Common myeloid progenitor, CD34-positive (primary cell): Measurements from ENCODE around the gene M1AP. TPM values are rescaled to one million over a fixed set of nuclear protein-coding genes. Genes with fewer than 3 reads are reported as not detected.

Experiments used
- CTCF ChIA-PET: fragments of 350-600 bp; sonication (Branson Sonifier 250); formaldehyde crosslinking; loops from one replicate; lab custom pipeline; 2021; ENCODE audit warnings: antibody characterized with exemption; lab: Charles Lee
- POLR2A ChIA-PET: fragments of 350-600 bp; sonication (Branson Sonifier 250); formaldehyde crosslinking; loops from one replicate; lab custom pipeline; 2021; ENCODE audit warnings: antibody characterized with exemption; lab: Charles Lee
- DNase-seq, 3 donors: peaks; one replicate each; pipeline versions ENCODE4 v3.0.0 to v3.0.0-alpha.2; 2013
- H3K27ac ChIP-seq, 2 experiments: 1 replicate in 1 of 2; 2 replicates in 1 of 2; pipeline ENCODE4 v1.7.0; 2013; ENCODE audit warnings: inconsistent platforms in 2 of 2, low read length in 2 of 2, mild to moderate bottlenecking in 2 of 2, low read depth in 1 of 2, moderate library complexity in 1 of 2; ENCODE audit not compliant: severe bottlenecking in 2 of 2, insufficient read depth in 1 of 2, poor library complexity in 1 of 2
- H3K27me3 ChIP-seq, 5 experiments: replicated peaks in 2 of 5; 1 replicate in 3 of 5; 2 replicates in 2 of 5; pipeline versions ENCODE4 v1.6.1 to v1.7.0; 2013; ENCODE audit warnings: low read length in 4 of 5, mild to moderate bottlenecking in 2 of 5, moderate library complexity in 2 of 5, inconsistent platforms in 1 of 5; ENCODE audit not compliant: insufficient read depth in 5 of 5, control insufficient read depth in 4 of 5
- H3K36me3 ChIP-seq, 4 experiments: 1 replicate in 2 of 4; 2 replicates in 2 of 4; pipeline versions ENCODE4 v1.6.1 to v1.7.0; 2013; ENCODE audit warnings: low read length in 3 of 4, control low read depth in 1 of 4, mild to moderate bottlenecking in 1 of 4; ENCODE audit not compliant: control insufficient read depth in 4 of 4, insufficient read depth in 4 of 4
- H3K4me1 ChIP-seq, 4 experiments: 1 replicate in 3 of 4; 2 replicates in 1 of 4; pipeline versions ENCODE4 v1.6.1 to v1.7.1; 2013; ENCODE audit warnings: low read length in 3 of 4, mild to moderate bottlenecking in 3 of 4, control low read depth in 1 of 4, inconsistent platforms in 1 of 4, moderate library complexity in 1 of 4; ENCODE audit not compliant: control insufficient read depth in 4 of 4, insufficient read depth in 4 of 4; ENCODE audit errors: control extremely low read depth in 1 of 4
- H3K4me3 ChIP-seq, 7 experiments: 1 replicate in 4 of 7; 2 replicates in 3 of 7; pipeline versions ENCODE4 v1.5.1 to v1.7.0; 2013; ENCODE audit warnings: mild to moderate bottlenecking in 7 of 7, low read length in 6 of 7, moderate library complexity in 6 of 7, inconsistent platforms in 2 of 7, low read depth in 2 of 7, control low read depth in 1 of 7; ENCODE audit not compliant: insufficient read depth in 4 of 7, control insufficient read depth in 1 of 7; ENCODE audit errors: extremely low read depth in 1 of 7
- H3K9me3 ChIP-seq, 5 experiments: 1 replicate in 4 of 5; 2 replicates in 1 of 5; pipeline versions ENCODE4 v1.6.1 to v1.7.1; 2013; ENCODE audit warnings: low read length in 4 of 5, mild to moderate bottlenecking in 2 of 5, inconsistent platforms in 1 of 5, low read depth in 1 of 5, moderate library complexity in 1 of 5; ENCODE audit not compliant: control insufficient read depth in 4 of 5, insufficient read depth in 2 of 5; ENCODE audit errors: control extremely low read depth in 1 of 5
- WGBS: methylation state at CpG from one replicate; pipeline ENCODE4 v1.1.5; 2013; ENCODE audit not compliant: insufficient coverage; 5-methylcytosine and 5-hydroxymethylcytosine counted together
- polyA plus RNA-seq: library from polyadenylated mRNA; unstranded; fragments of 120-200 nt; gene quantifications from one replicate; pipeline ENCODE4 v1.2.1, GENCODE V29; 2013

Gene M1AP
- 2.0 TPM for polyA plus RNA-seq

- POLR2A ChIA-PET = no interaction called here
- Histone ChIP-seq H3K4me1 (peaks cover 0 to 3% (median under 1%) of the 10 kb centered on the region in 4 experiments), H3K27ac (no peak within 1 kb of the TSS), H3K36me3 (no peaks in the 10 kb centered on the region), H3K27me3 (peaks cover 3 to 19% (median 4%) of the 10 kb centered on the region in 5 experiments), H3K9me3 (peaks cover 0 to 3% (median 0%) of the 10 kb centered on the region in 5 experiments), H3K4me3 (peak within 1 kb of the TSS in 6 of 7 experiments; percentile 19 to 71 (median 37))
- peak; percentile 18 to 45 (median 39) for DNase-seq
- 16% methylated on average over 36 of the region's 45 CpGs for WGBS
- CTCF ChIA-PET = interaction anchor here (0.8 to 1.6 kb wide), 2 partner anchors 12 to 16 kb away, joined by 3 to 6 read pairs; no protein-coding TSS in a partner anchor
Measured at GRCh38 chr2:74648009-74648443, at the start of gene M1AP. Gene M1AP (minus strand): TSS chr2:74648330. CDS start chr2:74640275, 8,055 bp downstream.

GRCh38 chr2:74696829-74697228, 48.7 kb upstream of the M1AP start:
- CTCF ChIA-PET = interaction anchor here (0.7 to 1.2 kb wide), 3 partner anchors 17 to 179 kb away, joined by 3 to 6 read pairs (median 3); no protein-coding TSS in a partner anchor
- POLR2A ChIA-PET = no interaction called here
- no peak overlapping the region for H3K27ac ChIP-seq
- no peak overlapping the region for H3K4me3 ChIP-seq
- WGBS = 100% methylated on average over 1 of the region's 2 CpGs
- no peak for DNase-seq
- H3K9me3 ChIP-seq = no peaks in the 10 kb centered on the region
- H3K27me3 ChIP-seq = peaks cover 0 to 2% (median 0%) of the 10 kb centered on the region in 5 experiments
- no peaks in the 10 kb centered on the region for H3K36me3 ChIP-seq
- H3K4me1 ChIP-seq = peaks cover 0 to 11% (median 2%) of the 10 kb centered on the region in 4 experiments

GRCh38 chr2:74695663-74696062, 47.5 kb upstream of the M1AP start:
- Histone ChIP-seq H3K27ac (no peak overlapping the region), H3K36me3 (no peaks in the 10 kb centered on the region), H3K9me3 (no peaks in the 10 kb centered on the region), H3K4me3 (no peak overlapping the region), H3K27me3 (peaks cover 0 to 2% (median 0%) of the 10 kb centered on the region in 5 experiments), H3K4me1 (peaks cover 0 to 11% (median 2%) of the 10 kb centered on the region in 4 experiments)
- CTCF ChIA-PET = interaction anchor here (1.8 to 1.9 kb wide), 2 partner anchors 179 to 181 kb away, joined by 10 to 16 read pairs; no protein-coding TSS in a partner anchor
- POLR2A ChIA-PET = no interaction called here
- 93% methylated on average over 3 of the region's 4 CpGs for WGBS
- DNase-seq = no peak

- Histone ChIP-seq H3K4me3 (no peak overlapping the region), H3K36me3 (no peaks in the 10 kb centered on the region), H3K27ac (no peak overlapping the region), H3K27me3 (no peaks in the 10 kb centered on the region), H3K9me3 (no peaks in the 10 kb centered on the region), H3K4me1 (peaks cover 0 to 11% (median 2%) of the 10 kb centered on the region in 4 experiments)
- WGBS = 46% methylated on average over 3 of the region's 3 CpGs
- POLR2A ChIA-PET = no interaction called here
- DNase-seq = peak in 2 of 3 donors; percentile 34 to 38
- CTCF ChIA-PET = interaction anchor here (1.0 to 1.9 kb wide), 7 partner anchors 11 to 190 kb away, joined by 3 to 16 read pairs (median 5); no protein-coding TSS in a partner anchor
Measured at GRCh38 chr2:74694281-74694680, 46.2 kb upstream of the M1AP start.

- Histone ChIP-seq H3K27ac (no peak overlapping the region), H3K36me3 (no peaks in the 10 kb centered on the region), H3K9me3 (no peaks in the 10 kb centered on the region), H3K4me3 (no peak overlapping the region), H3K4me1 (peaks cover 0 to 11% (median 2%) of the 10 kb centered on the region in 4 experiments), H3K27me3 (no peaks in the 10 kb centered on the region)
- peak in 1 of 3 donors; percentile 2 for DNase-seq
- CTCF ChIA-PET = interaction anchor here (1.0 to 1.9 kb wide), 6 partner anchors 10 to 191 kb away, joined by 3 to 16 read pairs (median 6); no protein-coding TSS in a partner anchor
- no CpG with 5 or more reads among the region's 1 CpG for WGBS
- POLR2A ChIA-PET = no interaction called here
Measured at GRCh38 chr2:74693668-74694067, 45.5 kb upstream of the M1AP start.

GRCh38 chr2:74693213-74693612, 45.1 kb upstream of the M1AP start:
- no peaks in the 10 kb centered on the region for H3K27me3 ChIP-seq
- no peak overlapping the region for H3K27ac ChIP-seq
- no peaks in the 10 kb centered on the region for H3K36me3 ChIP-seq
- H3K4me1 ChIP-seq = peaks cover 0 to 11% (median 2%) of the 10 kb centered on the region in 4 experiments
- no peak overlapping the region for H3K4me3 ChIP-seq
- CTCF ChIA-PET = interaction anchor here (1.0 to 3.0 kb wide), 3 partner anchors 10 to 182 kb away, joined by 4 to 74 read pairs (median 5); no protein-coding TSS in a partner anchor
- POLR2A ChIA-PET = no interaction called here
- no peak for DNase-seq
- H3K9me3 ChIP-seq = no peaks in the 10 kb centered on the region

GRCh38 chr2:74691929-74692328, 43.8 kb upstream of the M1AP start:
- ChIA-PET CTCF (interaction anchor here (0.9 to 3.0 kb wide), 13 partner anchors 9 to 192 kb away, joined by 3 to 74 read pairs (median 4); no protein-coding TSS in a partner anchor), POLR2A (no interaction called here)
- WGBS = 89% methylated on average over 5 of the region's 5 CpGs

More at GRCh38 chr2:74691929-74692328, 43.8 kb upstream of the M1AP start:
- no peaks in the 10 kb centered on the region for H3K9me3 ChIP-seq
- H3K27ac ChIP-seq = no peak overlapping the region
- no peak overlapping the region for H3K4me3 ChIP-seq
- peaks cover 0 to 11% (median 2%) of the 10 kb centered on the region in 4 experiments for H3K4me1 ChIP-seq
- DNase-seq = no peak
- H3K27me3 ChIP-seq = no peaks in the 10 kb centered on the region
- no peaks in the 10 kb centered on the region for H3K36me3 ChIP-seq
